ENCODE data around the gene BEGAIN. TPM values are rescaled to one million over a fixed set of nuclear protein-coding genes. Genes with fewer than 3 reads are reported as not detected.

BEGAIN gene
- total and polyA plus RNA-seq, 4 donors, result 0.27 to 1.6 (median 1.3) TPM

DNA sequence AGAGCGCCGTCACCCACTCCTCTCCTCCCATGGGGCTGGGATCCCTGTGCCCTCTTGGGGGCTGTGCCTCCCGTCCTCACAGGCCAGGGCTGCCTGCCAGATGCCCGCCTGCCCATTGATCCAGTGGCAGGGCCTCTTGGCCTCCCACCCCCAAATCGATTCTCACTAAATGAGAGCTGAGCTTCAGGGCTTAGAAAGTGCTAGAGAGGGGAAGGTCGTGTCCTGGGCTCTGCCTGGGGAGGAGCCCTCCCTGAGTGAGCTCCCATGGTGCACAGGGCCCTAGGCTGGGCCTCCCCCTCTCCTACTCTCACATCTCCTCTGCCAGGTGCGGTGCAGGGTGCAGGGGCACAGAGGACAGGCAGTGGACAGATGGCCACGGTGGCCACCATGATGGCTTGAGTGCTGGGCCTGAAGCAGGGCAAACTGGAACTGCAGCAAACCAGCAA, 9.2 kb downstream of the BEGAIN start:
- Histone ChIP-seq H3K36me3 (ENCODE audit: control insufficient read depth in 4 of 4, insufficient read depth in 4 of 4, low read length in 4 of 4) (no peaks in the 10 kb centered on the region), H3K27ac (ENCODE audit: low read depth in 1 of 2, low read length in 1 of 2) (no peak overlapping the region), H3K9me3 (ENCODE audit: control insufficient read depth in 4 of 4, insufficient read depth in 3 of 4, low read length in 3 of 4) (peaks cover 0 to 3% (median 0%) of the 10 kb centered on the region in 4 donors), H3K4me3 (no peak overlapping the region), H3K27me3 (ENCODE audit: control insufficient read depth in 3 of 3, insufficient read depth in 3 of 3, low read length in 2 of 3) (peaks cover 3 to 12% (median 5%) of the 10 kb centered on the region in 3 donors), H3K9ac (ENCODE audit: insufficient read depth in 1 of 2, low read length in 2 of 2) (no peak overlapping the region), H3K4me1 (ENCODE audit: control insufficient read depth in 5 of 5, insufficient read depth in 5 of 5, low read length in 5 of 5) (no peaks in the 10 kb centered on the region)
- no peak for TF ChIP-seq CTCF (IDR thresholded peaks at IDR 0.05; ENCODE audit: control extremely low read depth, extremely low read depth)
- WGBS, 2 donors, result 87 to 94% methylated on average over 8 of the region's 8 CpGs
- DNase-seq, result peak in 1 of 3 donors; percentile 5
- no peak for ATAC-seq (ENCODE audit: insufficient read depth, low FRiP score)

GRCh38 chr14:100577321-100577985, 9.8 kb downstream of the BEGAIN start:
- Histone ChIP-seq H3K4me1 (ENCODE audit: control insufficient read depth in 5 of 5, insufficient read depth in 5 of 5, low read length in 5 of 5) (no peaks in the 10 kb centered on the region), H3K4me3 (no peak overlapping the region), H3K9me3 (ENCODE audit: control insufficient read depth in 4 of 4, insufficient read depth in 3 of 4, low read length in 3 of 4) (peaks cover 0 to 3% (median 0%) of the 10 kb centered on the region in 4 donors), H3K36me3 (ENCODE audit: control insufficient read depth in 4 of 4, insufficient read depth in 4 of 4, low read length in 4 of 4) (no peaks in the 10 kb centered on the region), H3K9ac (ENCODE audit: insufficient read depth in 1 of 2, low read length in 2 of 2) (no peak overlapping the region), H3K27ac (ENCODE audit: low read depth in 1 of 2, low read length in 1 of 2) (no peak overlapping the region), H3K27me3 (ENCODE audit: control insufficient read depth in 3 of 3, insufficient read depth in 3 of 3, low read length in 2 of 3) (peaks cover 3 to 12% (median 5%) of the 10 kb centered on the region in 3 donors)
- TF ChIP-seq CTCF (IDR thresholded peaks at IDR 0.05; ENCODE audit: control extremely low read depth, extremely low read depth), result no peak
- WGBS, 2 donors, result 82 to 89% methylated on average over 22 to 23 of the region's 23 CpGs
- ATAC-seq (ENCODE audit: insufficient read depth, low FRiP score), result no peak
- DNase-seq, result peak in 1 of 3 donors; percentile 7

DNA sequence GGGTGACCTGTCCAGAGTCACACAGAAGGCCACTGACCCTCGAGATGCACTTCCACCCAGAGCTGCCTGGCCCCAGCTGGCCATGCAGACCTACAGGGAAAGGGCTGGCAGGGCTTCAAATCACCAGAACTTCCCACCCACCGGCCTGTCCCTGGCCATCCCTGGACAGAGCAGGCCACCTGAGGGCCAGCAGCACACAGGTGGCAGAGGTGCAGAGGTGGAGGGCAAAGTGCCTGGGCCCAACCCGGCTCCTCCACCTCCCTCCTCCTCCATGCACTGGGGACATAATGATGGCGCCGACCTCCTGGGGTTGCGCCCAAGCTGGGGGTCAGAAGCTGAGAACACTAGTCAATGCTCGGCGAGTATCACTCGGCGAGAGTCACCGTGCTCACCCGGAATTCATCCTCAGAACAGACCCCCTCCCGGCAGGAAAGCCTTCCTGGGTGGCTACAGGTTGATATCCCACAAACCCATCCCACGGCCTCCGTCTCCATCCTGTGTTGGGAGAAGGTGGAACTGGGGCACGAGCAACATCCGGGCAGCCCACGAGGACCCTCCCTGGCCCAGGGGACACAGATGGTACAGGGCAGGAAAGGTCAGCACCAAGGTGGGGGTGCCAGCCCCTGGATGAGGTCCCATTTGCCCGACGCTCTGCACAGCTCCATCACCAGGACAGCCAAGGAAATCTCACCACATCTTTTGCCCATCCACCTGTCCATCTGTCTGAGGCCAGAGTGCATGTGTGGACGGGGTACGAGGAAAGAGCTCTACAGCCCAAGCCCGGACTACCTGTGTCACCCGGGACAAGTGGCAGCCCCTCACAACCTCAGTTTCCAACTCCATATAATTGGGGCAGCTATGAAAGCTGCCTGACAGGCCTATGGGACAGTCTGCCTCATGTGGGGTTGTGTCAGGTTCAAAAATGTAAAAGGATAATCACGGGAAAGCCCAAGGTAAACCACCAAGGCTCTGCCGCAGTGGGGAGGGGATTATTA, 10.8 kb downstream of the BEGAIN start:
- H3K4me1 ChIP-seq (ENCODE audit: control insufficient read depth in 5 of 5, insufficient read depth in 5 of 5, low read length in 5 of 5), result no peaks in the 10 kb centered on the region
- peaks cover 3 to 19% (median 5%) of the 10 kb centered on the region in 3 donors for H3K27me3 ChIP-seq (ENCODE audit: control insufficient read depth in 3 of 3, insufficient read depth in 3 of 3, low read length in 2 of 3)
- peaks cover 0 to 3% (median 0%) of the 10 kb centered on the region in 4 donors for H3K9me3 ChIP-seq (ENCODE audit: control insufficient read depth in 4 of 4, insufficient read depth in 3 of 4, low read length in 3 of 4)
- no peak overlapping the region for H3K4me3 ChIP-seq
- H3K9ac ChIP-seq (ENCODE audit: insufficient read depth in 1 of 2, low read length in 2 of 2), result no peak overlapping the region
- DNase-seq, result peak in 1 of 3 donors; percentile 9
- no peak for TF ChIP-seq CTCF (IDR thresholded peaks at IDR 0.05; ENCODE audit: control extremely low read depth, extremely low read depth)
- no peak overlapping the region for H3K27ac ChIP-seq (ENCODE audit: low read depth in 1 of 2, low read length in 1 of 2)
- no peaks in the 10 kb centered on the region for H3K36me3 ChIP-seq (ENCODE audit: control insufficient read depth in 4 of 4, insufficient read depth in 4 of 4, low read length in 4 of 4)
- 89% methylated on average over 23 to 26 of the region's 26 CpGs for WGBS, 2 donors
- ATAC-seq (ENCODE audit: insufficient read depth, low FRiP score), result no peak

Data from lung (tissue), 12 donors.